ENCODE data around the gene STIMATE.

DNA sequence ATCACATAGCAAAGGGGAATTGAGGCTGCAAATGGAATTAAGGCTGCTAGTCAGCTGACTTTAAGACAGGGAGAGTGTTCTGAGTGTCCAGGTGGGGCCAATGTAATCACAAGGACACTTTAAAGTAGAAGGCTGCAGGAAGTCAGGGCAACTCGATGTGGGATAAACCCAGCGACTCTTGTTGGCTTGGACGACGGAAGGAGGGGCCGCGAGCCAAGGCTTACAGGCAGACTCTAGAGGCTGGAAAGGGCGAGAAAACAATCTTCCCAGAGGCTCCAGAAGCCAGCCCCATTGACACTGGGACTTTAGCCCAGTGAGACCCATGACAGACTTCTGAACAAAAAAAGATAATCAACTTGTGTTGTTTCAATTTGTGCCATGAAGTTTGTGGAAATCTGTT, 49.6 kb downstream of the STIMATE start:
- TF ChIP-seq, protein P1, sequence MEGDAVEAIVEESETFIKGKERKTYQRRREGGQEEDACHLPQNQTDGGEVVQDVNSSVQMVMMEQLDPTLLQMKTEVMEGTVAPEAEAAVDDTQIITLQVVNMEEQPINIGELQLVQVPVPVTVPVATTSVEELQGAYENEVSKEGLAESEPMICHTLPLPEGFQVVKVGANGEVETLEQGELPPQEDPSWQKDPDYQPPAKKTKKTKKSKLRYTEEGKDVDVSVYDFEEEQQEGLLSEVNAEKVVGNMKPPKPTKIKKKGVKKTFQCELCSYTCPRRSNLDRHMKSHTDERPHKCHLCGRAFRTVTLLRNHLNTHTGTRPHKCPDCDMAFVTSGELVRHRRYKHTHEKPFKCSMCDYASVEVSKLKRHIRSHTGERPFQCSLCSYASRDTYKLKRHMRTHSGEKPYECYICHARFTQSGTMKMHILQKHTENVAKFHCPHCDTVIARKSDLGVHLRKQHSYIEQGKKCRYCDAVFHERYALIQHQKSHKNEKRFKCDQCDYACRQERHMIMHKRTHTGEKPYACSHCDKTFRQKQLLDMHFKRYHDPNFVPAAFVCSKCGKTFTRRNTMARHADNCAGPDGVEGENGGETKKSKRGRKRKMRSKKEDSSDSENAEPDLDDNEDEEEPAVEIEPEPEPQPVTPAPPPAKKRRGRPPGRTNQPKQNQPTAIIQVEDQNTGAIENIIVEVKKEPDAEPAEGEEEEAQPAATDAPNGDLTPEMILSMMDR (IDR thresholded peaks at IDR 0.05; ENCODE audit: low read length), result no peak
- no peak for TF ChIP-seq EZH2 (optimal IDR thresholded peaks at IDR 0.05; ENCODE audit: low read depth, low read length)
